Fibroblast of the aortic adventitia (primary cell): ENCODE results near the gene SLC32A1. TPM values are rescaled to one million over a fixed set of nuclear protein-coding genes. Genes with fewer than 3 reads are reported as not detected.

Experiments used
- DNase-seq: peaks from one replicate; pipeline ENCODE4 v3.0.0-alpha.2; 2010; ENCODE audit warnings: low read depth
- H3K4me3 ChIP-seq: 2 replicates; pipeline ENCODE4 v1.5.1; 2011; ENCODE audit warnings: low read depth, mild to moderate bottlenecking, control low read depth, low read length, moderate library complexity
- CTCF ChIP-seq: IDR thresholded peaks from 2 replicates; pipeline ENCODE4 v1.5.1; 2011; ENCODE audit warnings: mild to moderate bottlenecking, low read length, control low read depth, inconsistent platforms; ENCODE audit not compliant: insufficient read depth
- total RNA-seq: library from RNA; depleted of rRNA; stranded (reverse); fragments of >200 nt; gene quantifications from 2 replicates; pipeline ENCODE4 v1.2.3, GENCODE V29; 2012; ENCODE audit warnings: low replicate concordance

The SLC32A1 gene
- total RNA-seq, 1 donor, result not detected

GRCh38 chr20:38685853-38686473 is 38.3 kb upstream of the SLC32A1 start:
- TF ChIP-seq CTCF, result no peak
- no peak overlapping the region for H3K4me3 ChIP-seq
- DNase-seq, result peak; percentile 47

GRCh38 chr20:38692436-38693411 is 31.6 kb upstream of the SLC32A1 start:
- TF ChIP-seq CTCF, result no peak
- DNase-seq, result peak; percentile 76
- H3K4me3 ChIP-seq, result no peak overlapping the region

GRCh38 chr20:38697306-38697705 is 27.0 kb upstream of the SLC32A1 start:
- DNase-seq, result no peak
- no peak overlapping the region for H3K4me3 ChIP-seq
- TF ChIP-seq CTCF, result no peak

GRCh38 chr20:38698541-38698940 is 25.7 kb upstream of the SLC32A1 start:
- TF ChIP-seq CTCF, result no peak
- H3K4me3 ChIP-seq, result no peak overlapping the region
- no peak for DNase-seq

GRCh38 chr20:38700141-38700540 is 24.1 kb upstream of the SLC32A1 start:
- DNase-seq, result no peak
- TF ChIP-seq CTCF, result no peak
- H3K4me3 ChIP-seq, result no peak overlapping the region

GRCh38 chr20:38700926-38701325 is 23.4 kb upstream of the SLC32A1 start:
- no peak overlapping the region for H3K4me3 ChIP-seq
- no peak for DNase-seq
- no peak for TF ChIP-seq CTCF
